COLO829 (cell line): ENCODE results near the gene PLXND1.

Experiments used
- DNase-seq: peaks from one replicate; pipeline ENCODE4 v3.0.0; 2012; ENCODE audit warnings: low spot score

The PLXND1 gene

GRCh38 chr3:129561619-129562248 is 44.7 kb downstream of the PLXND1 start:
- no peak for DNase-seq

DNA sequence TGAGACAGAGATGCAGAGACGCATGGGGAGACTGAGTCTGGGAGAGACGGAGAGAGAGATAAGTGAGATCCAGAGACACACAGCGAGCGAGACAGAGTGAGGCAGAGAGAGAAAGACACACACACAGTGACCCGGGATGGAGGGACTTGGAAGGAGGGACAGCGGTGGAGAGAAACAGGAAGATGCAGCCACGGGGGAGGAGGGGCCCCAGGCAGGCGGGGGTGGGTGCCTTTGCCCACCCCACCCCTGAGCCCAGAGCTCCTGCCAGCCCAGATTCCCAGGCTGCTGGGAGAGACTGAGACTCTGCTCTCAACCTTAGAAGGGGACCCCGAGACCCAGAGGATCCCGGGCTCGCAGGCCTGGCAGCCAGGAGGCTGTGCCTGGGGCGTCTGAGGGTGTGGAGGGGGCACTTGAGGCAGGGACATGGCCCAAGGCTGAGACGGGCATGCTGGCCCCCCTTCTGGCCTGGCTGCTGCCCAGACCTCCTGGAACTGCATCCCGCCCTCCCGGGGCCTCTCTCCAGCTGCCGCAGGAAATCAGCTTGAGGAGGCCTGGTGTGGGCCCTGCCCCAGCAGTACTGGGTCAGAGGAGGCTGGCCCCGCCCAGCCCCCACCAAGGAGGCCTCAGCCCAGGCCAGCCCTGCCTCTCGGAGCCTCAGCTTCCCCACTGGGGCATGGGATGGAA is 45.4 kb downstream of the PLXND1 start:
- DNase-seq = no peak

DNA sequence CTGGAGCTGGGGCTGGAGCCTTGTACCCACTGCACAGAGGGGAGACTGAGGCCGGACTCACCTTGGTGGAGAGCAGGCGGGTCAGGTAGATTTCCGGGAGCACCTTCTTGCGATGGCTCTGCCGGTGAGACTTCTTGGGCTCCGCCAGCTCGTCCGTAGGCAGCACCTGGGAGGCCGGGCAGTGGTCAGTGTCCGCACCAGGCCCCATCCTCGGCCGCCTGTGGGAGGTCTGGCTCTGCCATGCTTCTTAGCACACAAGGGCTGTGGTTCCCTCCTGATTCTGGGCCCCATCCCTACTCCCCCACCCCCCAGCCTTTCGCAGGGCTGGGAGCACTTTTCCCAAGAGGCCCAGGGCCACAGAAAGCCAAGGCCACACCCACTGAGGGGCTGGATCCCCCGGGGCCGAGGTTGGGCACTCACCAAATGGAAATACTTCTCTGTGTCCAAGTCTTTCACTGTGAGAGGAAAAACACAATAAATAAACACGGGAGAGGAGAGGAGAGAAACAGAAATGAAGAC is 46.1 kb downstream of the PLXND1 start:
- no peak for DNase-seq

DNA sequence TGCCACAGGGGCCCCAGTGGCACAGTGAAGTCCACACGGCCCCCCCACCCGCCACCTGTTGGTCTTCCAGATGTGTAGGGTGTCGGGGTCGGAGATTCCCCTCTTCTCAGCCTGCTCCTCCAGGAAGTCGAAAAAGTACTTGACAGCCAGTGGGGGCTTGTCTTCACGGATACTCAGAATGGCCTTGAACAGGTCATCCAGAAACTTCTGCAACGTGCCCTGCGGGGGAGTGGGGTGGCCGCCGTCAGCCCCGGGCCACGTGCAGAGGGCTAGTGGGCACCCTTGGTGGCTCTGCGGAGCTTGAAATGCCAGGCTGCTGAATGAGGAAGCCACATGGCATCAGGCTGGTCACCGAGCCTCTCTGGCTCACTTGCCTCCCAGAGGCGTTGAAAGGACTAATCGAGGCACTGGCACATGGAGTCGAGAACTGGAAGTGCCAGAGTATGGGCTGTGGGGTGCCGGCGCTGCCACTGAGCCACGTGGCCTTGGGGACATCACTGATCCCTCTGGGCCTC is 46.9 kb downstream of the PLXND1 start:
- no peak for DNase-seq

DNA sequence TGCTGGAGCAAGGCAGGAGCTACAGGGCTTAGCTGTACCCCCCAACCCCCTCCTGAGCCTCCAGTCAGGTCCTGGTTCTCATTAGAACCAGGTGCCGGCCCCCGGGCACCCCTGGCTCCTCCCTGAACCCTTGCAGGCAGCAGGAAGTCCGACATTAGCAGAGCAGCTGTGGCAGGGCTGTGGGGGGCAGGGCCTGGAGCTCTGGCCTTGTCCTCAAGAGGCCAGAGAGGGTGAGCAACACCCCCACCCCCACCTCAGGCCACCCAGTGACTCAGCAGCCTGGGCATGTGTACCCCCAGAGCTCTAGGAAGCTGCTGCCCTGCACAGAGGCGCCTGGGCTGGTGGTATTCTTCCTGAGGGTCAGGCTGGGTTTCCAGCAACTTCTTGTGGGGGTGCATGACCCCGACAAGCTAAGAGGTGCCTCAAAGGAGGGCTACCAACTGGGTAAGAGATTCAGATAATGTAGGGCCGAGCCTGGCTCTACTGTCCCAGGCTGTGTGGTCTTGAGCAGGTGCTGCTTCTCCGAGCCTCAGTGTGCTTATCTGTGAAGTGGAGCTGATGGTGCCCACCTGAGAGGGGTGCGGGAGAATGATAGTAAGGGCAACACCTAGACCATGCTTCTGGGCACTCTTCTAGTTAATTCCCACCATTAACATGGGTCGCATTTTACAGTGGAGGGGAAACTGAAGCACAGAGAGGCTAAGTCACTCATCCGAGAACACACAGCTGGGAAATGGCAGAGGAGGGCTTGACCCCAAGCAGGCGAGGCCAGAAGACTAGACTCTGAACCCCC is 47.5 kb downstream of the PLXND1 start:
- DNase-seq = no peak

DNA sequence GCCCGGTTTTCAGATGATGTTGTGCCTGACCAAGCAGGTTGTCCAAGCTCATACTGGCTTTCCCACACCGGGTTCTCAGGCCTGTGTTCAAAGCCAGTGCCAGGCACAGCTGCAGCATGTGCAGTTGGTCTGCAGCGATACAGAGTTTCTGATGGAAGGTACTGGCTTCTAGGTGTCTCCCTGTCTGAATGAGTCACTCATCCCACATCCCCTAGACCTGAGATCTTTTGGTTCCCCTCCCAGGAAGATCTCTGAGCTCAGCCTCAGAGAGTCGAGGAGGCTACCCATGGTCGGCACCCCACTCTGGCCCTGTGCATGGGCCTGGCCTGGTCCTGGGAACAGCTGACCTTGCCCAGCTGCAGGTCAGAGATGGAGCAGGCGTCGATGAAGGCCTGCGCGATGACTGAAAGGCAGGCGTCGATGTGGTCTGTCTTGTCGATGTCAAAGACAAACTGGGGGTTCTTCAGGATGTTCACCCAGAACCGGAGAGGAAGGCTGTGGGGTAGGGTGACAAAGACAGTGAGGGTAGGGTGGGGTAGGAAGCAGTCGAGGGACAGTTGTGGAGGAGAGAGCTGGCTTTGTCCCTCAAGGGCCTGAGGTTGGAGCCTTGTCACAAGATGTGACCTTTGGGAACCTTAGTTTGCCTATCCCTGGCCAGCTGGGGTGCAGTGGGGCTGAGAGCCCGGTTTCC is 48.2 kb downstream of the PLXND1 start:
- DNase-seq = no peak

DNA sequence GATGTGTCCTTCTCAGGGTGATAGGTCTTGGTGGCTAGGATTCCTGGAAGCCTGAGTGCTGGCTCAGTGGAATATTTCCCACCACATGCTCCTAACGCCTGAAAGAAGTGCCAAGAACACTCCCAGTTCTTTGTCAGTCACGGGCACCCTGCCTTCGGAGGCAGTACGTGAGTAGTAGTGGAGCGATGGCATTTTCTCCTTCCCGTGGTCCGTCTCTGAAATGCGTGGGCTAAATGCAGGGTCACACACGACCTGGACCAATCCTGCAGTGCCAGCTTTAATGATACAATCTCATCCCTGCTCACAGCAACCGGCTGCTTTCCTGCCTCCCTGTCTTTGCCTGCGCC is 49.0 kb downstream of the PLXND1 start:
- DNase-seq = no peak

- DNase-seq = no peak
Observed at GRCh38 chr3:129556890-129557547, 49.5 kb downstream of the PLXND1 start.

DNA sequence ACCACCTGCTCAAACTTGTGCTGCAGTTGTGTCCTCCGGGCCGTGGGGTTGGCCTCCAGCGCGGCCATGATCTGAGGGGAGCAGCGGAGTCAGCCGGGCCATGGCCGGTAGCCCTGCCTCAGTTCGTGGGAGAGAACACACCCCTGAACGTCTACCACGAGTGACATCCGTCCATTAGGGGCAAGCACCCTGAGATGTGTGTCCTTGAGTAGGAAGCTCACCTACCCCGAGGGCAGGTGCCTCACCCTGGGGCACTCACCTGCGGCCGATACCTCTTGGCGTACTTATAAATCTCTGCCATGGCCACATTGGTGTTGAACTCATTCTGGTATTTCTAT is 50.1 kb downstream of the PLXND1 start:
- DNase-seq = no peak

DNA sequence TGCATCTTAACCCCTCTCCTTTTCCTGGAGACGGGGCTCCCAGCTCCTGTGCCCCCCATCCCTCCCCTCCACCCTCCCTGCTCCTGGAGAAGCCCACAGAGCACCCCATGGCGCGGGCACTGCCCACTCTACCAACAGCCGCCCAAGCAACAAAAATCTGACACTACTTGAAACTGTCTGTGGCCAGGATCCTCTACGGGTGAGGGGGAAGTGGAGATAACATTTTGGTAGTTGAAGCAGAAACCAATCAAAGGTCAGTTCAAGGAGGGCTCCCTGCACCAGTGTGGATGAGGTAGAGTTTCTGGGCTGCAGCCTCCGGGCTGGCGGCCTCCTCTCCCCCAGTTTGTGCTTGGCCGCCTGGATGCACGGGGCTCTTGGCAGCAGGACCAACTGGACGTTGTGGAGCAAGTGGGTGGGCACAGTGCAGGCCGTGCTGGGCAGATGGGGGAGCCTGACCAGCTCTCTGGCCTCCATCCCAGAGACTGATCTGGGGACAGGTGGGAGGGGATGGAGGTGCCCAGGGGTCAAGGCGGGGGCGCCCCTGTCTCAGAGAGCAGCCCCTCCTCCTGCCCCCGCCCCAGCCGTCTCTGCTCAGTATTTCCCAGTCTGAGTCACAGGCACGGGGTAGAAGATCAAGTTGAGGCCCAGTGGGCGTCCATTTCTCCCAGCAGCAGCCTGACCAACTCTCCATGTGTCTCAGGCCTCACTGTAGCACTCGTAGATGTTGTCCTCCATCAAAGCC is 50.7 kb downstream of the PLXND1 start:
- DNase-seq = no peak

- DNase-seq = no peak
Observed at GRCh38 chr3:129555153-129555550, 51.3 kb downstream of the PLXND1 start.

DNA sequence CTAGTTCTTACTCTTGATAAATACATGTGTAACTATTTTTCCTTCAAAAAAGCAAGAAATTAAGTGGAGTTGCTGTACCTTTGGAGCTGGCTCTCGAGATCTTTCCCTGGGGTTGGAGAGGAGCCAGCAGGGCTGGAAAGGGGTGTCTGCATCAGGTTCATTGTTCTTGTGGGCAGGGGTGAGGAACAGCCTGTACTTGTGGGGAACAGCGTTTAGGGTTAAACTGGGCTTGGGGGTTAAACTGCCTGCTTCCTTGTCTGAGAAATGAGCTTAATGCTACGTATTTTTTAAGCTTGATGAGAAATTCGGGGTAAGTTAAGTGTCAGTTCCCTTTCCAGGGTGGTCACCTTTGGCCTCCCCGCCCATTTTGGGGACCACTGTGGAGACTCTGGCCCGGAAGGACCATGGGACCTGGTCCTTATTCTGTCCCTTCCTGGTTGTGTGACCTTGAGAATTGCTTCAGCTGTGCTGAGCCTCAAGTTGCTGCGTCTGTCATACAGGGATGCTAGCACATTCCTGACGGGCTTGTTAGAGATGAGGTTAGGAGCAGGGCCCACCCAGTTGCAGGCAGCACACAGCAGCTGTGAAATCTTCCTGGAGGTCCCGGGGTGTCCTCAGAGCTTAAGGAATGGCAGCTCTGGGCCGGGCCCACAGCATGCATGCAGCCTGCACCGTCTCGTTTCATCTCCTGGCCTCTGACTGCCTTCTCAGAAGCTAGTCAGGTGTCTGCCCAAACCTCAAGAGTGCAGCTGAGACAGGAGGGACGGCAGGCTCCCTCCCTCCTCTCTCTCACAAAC is 51.9 kb downstream of the PLXND1 start:
- DNase-seq = no peak

- DNase-seq = no peak
Observed at GRCh38 chr3:129553719-129554118, 52.8 kb downstream of the PLXND1 start.

DNA sequence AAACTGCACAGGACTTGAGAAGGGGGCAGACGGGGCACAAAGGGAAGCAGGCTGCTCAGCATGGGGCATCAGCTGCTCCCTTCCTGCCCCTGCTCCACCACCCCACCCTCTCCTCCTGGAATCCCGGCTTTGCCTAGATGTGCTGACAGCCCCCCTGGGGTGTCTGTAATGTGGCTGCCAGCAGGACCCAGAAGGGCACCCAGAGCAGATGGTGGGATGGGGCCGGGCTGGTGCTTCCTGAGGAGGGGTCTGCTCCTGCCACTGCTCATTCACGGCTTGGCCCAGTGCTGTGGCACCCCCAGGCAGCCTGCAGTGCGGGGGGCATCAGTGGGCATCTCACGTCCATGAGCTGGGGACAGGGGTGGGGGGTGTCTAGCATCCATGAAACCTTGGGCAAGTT is 53.3 kb downstream of the PLXND1 start:
- DNase-seq = no peak

- no peak for DNase-seq
Observed at GRCh38 chr3:129552287-129553050, 54.0 kb downstream of the PLXND1 start.

GRCh38 chr3:129549805-129550204 is 56.7 kb downstream of the PLXND1 start:
- DNase-seq = no peak

DNA sequence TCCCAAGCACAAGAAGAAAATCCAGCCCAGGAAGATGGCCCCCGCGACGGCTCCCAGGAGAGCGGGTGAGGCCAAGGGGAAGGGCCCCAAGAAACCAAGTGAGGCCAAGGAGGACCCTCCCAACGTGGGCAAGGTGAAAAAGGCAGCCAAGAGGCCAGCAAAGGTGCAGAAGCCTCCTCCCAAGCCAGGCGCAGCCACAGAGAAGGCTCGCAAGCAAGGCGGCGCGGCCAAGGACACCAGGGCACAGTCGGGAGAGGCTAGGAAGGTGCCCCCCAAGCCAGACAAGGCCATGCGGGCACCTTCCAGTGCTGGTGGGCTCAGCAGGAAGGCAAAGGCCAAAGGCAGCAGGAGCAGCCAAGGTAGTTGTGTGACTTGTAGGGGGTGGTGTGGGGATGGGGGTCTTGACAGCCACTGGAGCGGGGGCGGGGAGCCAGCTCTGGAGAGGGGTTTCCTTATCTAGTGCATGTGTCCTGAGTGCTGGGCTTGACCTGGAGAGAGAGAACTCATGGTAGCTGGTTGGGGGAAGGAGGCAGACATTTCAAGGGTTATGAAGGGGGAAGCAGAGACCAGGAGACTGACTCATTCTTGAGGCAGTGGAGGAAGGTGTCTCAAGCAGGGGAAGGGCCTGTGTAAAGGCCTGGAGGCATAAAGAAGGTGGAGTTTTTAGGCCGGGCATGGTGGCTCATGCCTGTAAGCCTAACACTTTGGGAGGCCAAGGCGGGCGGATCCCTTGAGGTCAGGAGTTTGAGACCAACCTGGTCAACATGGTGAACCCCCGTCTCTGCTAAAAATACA is 57.3 kb downstream of the PLXND1 start:
- no peak for DNase-seq

- no peak for DNase-seq
Observed at GRCh38 chr3:129548104-129548965, 58.1 kb downstream of the PLXND1 start.
